MM.1S (cell line): ENCODE measurements around the gene GALNT9.

Experiments
- CTCF ChIP-seq: fragments of 300-600 bp; sonication (generic); IDR thresholded peaks from 2 replicates; pipeline ENCODE4 v1.5.1; 2016; ENCODE audit warnings: antibody characterized with exemption, low read length, mixed read lengths
- EZH2 ChIP-seq: fragments of 300-600 bp; sonication (generic); optimal IDR thresholded peaks from 2 replicates; pipeline ENCODE3; 2017; ENCODE audit warnings: low read depth, mild to moderate bottlenecking, antibody characterized with exemption, low read length, mixed read lengths
- EZH2phosphoT487 ChIP-seq: fragments of 300-600 bp; sonication (generic); IDR thresholded peaks from 2 replicates; pipeline ENCODE4 v1.6.1; 2018; ENCODE audit warnings: antibody characterized with exemption, low read length

GRCh38 chr12:132171968-132172521, 157.3 kb downstream of the GALNT9 start:
- no peak for TF ChIP-seq CTCF
- TF ChIP-seq EZH2, result no peak
- TF ChIP-seq EZH2phosphoT487, result no peak
